CD14-positive monocyte (primary cell): ENCODE data around the gene DUSP3. TPM values are rescaled to one million over a fixed set of nuclear protein-coding genes. Genes with fewer than 3 reads are reported as not detected.

ENCODE experiments used
- DNase-seq, 3 donors: peaks; one replicate each; pipeline ENCODE4 v3.0.0-alpha.2; 2011 to 2022
- H2AFZ ChIP-seq: 2 replicates; pipeline ENCODE4 v1.6.0; 2012; ENCODE audit warnings: mild to moderate bottlenecking, low read depth, low read length, inconsistent platforms; ENCODE audit not compliant: insufficient read depth, poor library complexity, severe bottlenecking
- H3K27ac ChIP-seq, 2 donors: 1 replicate in 1 of 2; 2 replicates in 1 of 2; pipeline ENCODE4 v1.5.1; 2012 to 2013; ENCODE audit warnings: low read length in 2 of 2, control low read depth in 1 of 2, inconsistent platforms in 1 of 2, low read depth in 1 of 2, mild to moderate bottlenecking in 1 of 2
- H3K27me3 ChIP-seq, 2 donors: one replicate each; pipeline versions ENCODE4 v1.6.0 to v1.6.1; 2011 to 2013; ENCODE audit warnings: low read length in 2 of 2; ENCODE audit not compliant: control insufficient read depth in 2 of 2, insufficient read depth in 2 of 2
- H3K36me3 ChIP-seq, 2 donors: replicated peaks in 1 of 2; 1 replicate in 1 of 2; 2 replicates in 1 of 2; pipeline versions ENCODE4 v1.5.1 to v1.6.1; 2012 to 2013; ENCODE audit warnings: low read length in 2 of 2, control low read depth in 1 of 2, inconsistent platforms in 1 of 2, mild to moderate bottlenecking in 1 of 2; ENCODE audit not compliant: insufficient read depth in 2 of 2, control insufficient read depth in 1 of 2
- H3K4me1 ChIP-seq, 2 donors: 1 replicate in 1 of 2; 2 replicates in 1 of 2; pipeline versions ENCODE4 v1.5.1 to v1.6.1; 2012 to 2013; ENCODE audit warnings: low read length in 2 of 2, control low read depth in 1 of 2, inconsistent platforms in 1 of 2, mild to moderate bottlenecking in 1 of 2, moderate library complexity in 1 of 2; ENCODE audit not compliant: insufficient read depth in 2 of 2, control insufficient read depth in 1 of 2
- H3K4me2 ChIP-seq: replicated peaks from 2 replicates; pipeline ENCODE3; 2012; ENCODE audit warnings: low read length, moderate library complexity, mild to moderate bottlenecking; ENCODE audit not compliant: poor library complexity, severe bottlenecking; ENCODE audit errors: extremely low read depth
- H3K4me3 ChIP-seq, 3 experiments: fragments of 200-600 bp in 1 of 3; sonication (generic) in 1 of 3; replicated peaks in 1 of 3; 1 replicate in 2 of 3; 2 replicates in 1 of 3; pipeline ENCODE4 v1.5.1; 2011 to 2013; ENCODE audit warnings: low read length in 3 of 3, mild to moderate bottlenecking in 3 of 3, control low read depth in 2 of 3, low read depth in 2 of 3, inconsistent platforms in 1 of 3, moderate library complexity in 1 of 3
- H3K79me2 ChIP-seq: 2 replicates; pipeline ENCODE4 v1.6.0; 2012; ENCODE audit warnings: mild to moderate bottlenecking, control low read depth, inconsistent platforms, low read length, moderate library complexity; ENCODE audit not compliant: insufficient read depth
- H3K9ac ChIP-seq: 2 replicates; pipeline ENCODE4 v1.6.0; 2017; ENCODE audit warnings: low read length, mild to moderate bottlenecking; ENCODE audit not compliant: insufficient read depth, poor library complexity, severe bottlenecking
- H3K9me3 ChIP-seq, 2 donors: replicated peaks in 1 of 2; 1 replicate in 1 of 2; 2 replicates in 1 of 2; pipeline versions ENCODE4 v1.5.1 to v1.6.1; 2012 to 2013; ENCODE audit warnings: low read length in 2 of 2, control low read depth in 1 of 2; ENCODE audit not compliant: control insufficient read depth in 1 of 2, insufficient read depth in 1 of 2
- H4K20me1 ChIP-seq: 2 replicates; pipeline ENCODE4 v1.6.0; 2012; ENCODE audit warnings: mild to moderate bottlenecking, low read length, control low read depth, moderate library complexity; ENCODE audit not compliant: insufficient read depth
- H3K27ac Mint-ChIP-seq, 7 donors: one replicate each; pipeline ENCODE4 v1.8.0; 2020; ENCODE audit warnings: mild to moderate bottlenecking in 7 of 7, mixed read lengths in 7 of 7, moderate library complexity in 6 of 7, inconsistent platforms in 2 of 7
- H3K27me3 Mint-ChIP-seq, 3 donors: one replicate each; pipeline ENCODE4 v1.8.0; 2021 to 2022; ENCODE audit warnings: low read depth in 3 of 3, mild to moderate bottlenecking in 3 of 3, mixed read lengths in 3 of 3, moderate library complexity in 3 of 3, inconsistent platforms in 1 of 3
- H3K36me3 Mint-ChIP-seq, 2 donors: one replicate each; pipeline ENCODE4 v1.8.0; 2020; ENCODE audit warnings: mixed read lengths in 2 of 2, inconsistent platforms in 1 of 2, mild to moderate bottlenecking in 1 of 2
- H3K4me1 Mint-ChIP-seq: one replicate; pipeline ENCODE4 v1.8.0; 2020; ENCODE audit warnings: mild to moderate bottlenecking, mixed read lengths
- H3K4me3 Mint-ChIP-seq, 2 donors: one replicate each; pipeline ENCODE4 v1.8.0; 2020; ENCODE audit warnings: mild to moderate bottlenecking in 2 of 2, mixed read lengths in 2 of 2, moderate library complexity in 1 of 2
- H3K9me3 Mint-ChIP-seq, 7 donors: one replicate each; pipeline ENCODE4 v1.8.0; 2020 to 2022; ENCODE audit warnings: mixed read lengths in 7 of 7, mild to moderate bottlenecking in 6 of 7, moderate library complexity in 6 of 7, inconsistent platforms in 2 of 7
- CTCF ChIP-seq: fragments of 200-600 bp; IDR thresholded peaks from one replicate; pipeline ENCODE4 v1.8.0; 2022; ENCODE audit warnings: antibody characterized with exemption, mild to moderate bottlenecking
- WGBS: methylation state at CpG from one replicate; pipeline ENCODE4 v1.1.5; 2013; ENCODE audit warnings: missing lambda C conversion rate; ENCODE audit not compliant: insufficient coverage; 5-methylcytosine and 5-hydroxymethylcytosine counted together
- intact Hi-C, 2 donors: fragments of 100-400 bp; cut with micrococcal nuclease; formaldehyde crosslinking; loops; one replicate each; pipeline versions ENCODE4 v1.15.0 to v1.15.1; 2023
- polyA plus RNA-seq, 3 donors: library from polyadenylated mRNA; depleted of rRNA in 1 of 3; unstranded in 2 of 3; stranded (reverse) in 1 of 3; fragments of 300-500 nt in 2 of 3; fragments of >200 nt in 1 of 3; fragmentation: Illumina TruSeq in 2 of 3; gene quantifications; 1 replicate in 2 of 3; 2 replicates in 1 of 3; pipeline ENCODE4 v1.2.3, GENCODE V29; 2012 to 2021

Gene DUSP3
- polyA plus RNA-seq, 3 donors = 36.7 to 78.5 (median 58.9) TPM

GRCh38 chr17:43767713-43768059 is 11.1 kb downstream of the DUSP3 start:
- peak overlapping the region in 1 of 3 experiments; percentile 27 for H3K4me3 ChIP-seq
- intact Hi-C loops = loop anchor here in 1 of 2 donors (5.0 kb wide), 1 partner anchor 185 kb away; no protein-coding TSS in a partner anchor
- Mint-ChIP-seq H3K4me3 (no peak overlapping the region), H3K27ac (peak overlapping the region; percentile 83 to 93 (median 89)), H3K9me3 (no peaks in the 10 kb centered on the region), H3K4me1 (peaks cover 78% of the 10 kb centered on the region), H3K36me3 (peaks cover 36 to 52% of the 10 kb centered on the region in 2 donors), H3K27me3 (no peaks in the 10 kb centered on the region)
- H3K79me2 ChIP-seq = peaks cover 15% of the 10 kb centered on the region
- H3K27me3 ChIP-seq = no peaks in the 10 kb centered on the region
- no peak for DNase-seq
- H4K20me1 ChIP-seq = peaks cover 20% of the 10 kb centered on the region
- peaks cover 21 to 30% of the 10 kb centered on the region in 2 donors for H3K36me3 ChIP-seq
- no peak overlapping the region for H3K9ac ChIP-seq
- H3K9me3 ChIP-seq = no peaks in the 10 kb centered on the region
- peak overlapping the region; percentile 32 to 62 for H3K27ac ChIP-seq
- TF ChIP-seq CTCF = no peak
- no peak overlapping the region for H2AFZ ChIP-seq
- H3K4me2 ChIP-seq = peak overlapping the region; percentile 14
- WGBS = 57% methylated on average over 1 of the region's 5 CpGs
- peaks cover 68 to 69% of the 10 kb centered on the region in 2 donors for H3K4me1 ChIP-seq

GRCh38 chr17:43767053-43767712 is 11.6 kb downstream of the DUSP3 start:
- H3K4me3 ChIP-seq = peak overlapping the region in 1 of 3 experiments; percentile 27
- H3K4me2 ChIP-seq = peak overlapping the region; percentile 14
- 83% methylated on average over 4 of the region's 6 CpGs for WGBS
- no peak overlapping the region for H3K4me3 Mint-ChIP-seq
- H3K9me3 ChIP-seq = no peaks in the 10 kb centered on the region
- peaks cover 10% of the 10 kb centered on the region for H3K79me2 ChIP-seq
- H3K36me3 Mint-ChIP-seq = peaks cover 31 to 47% of the 10 kb centered on the region in 2 donors
- H3K27ac ChIP-seq = peak overlapping the region; percentile 32 to 62
- peaks cover 17 to 25% of the 10 kb centered on the region in 2 donors for H3K36me3 ChIP-seq
- peaks cover 63 to 64% of the 10 kb centered on the region in 2 donors for H3K4me1 ChIP-seq
- peaks cover 73% of the 10 kb centered on the region for H3K4me1 Mint-ChIP-seq
- no peaks in the 10 kb centered on the region for H3K27me3 Mint-ChIP-seq
- peak overlapping the region; percentile 8 to 90 (median 88) for H3K27ac Mint-ChIP-seq
- H3K9me3 Mint-ChIP-seq = no peaks in the 10 kb centered on the region
- H3K27me3 ChIP-seq = no peaks in the 10 kb centered on the region
- peaks cover 20% of the 10 kb centered on the region for H4K20me1 ChIP-seq
- intact Hi-C loops = loop anchor here in 1 of 2 donors (5.0 kb wide), 1 partner anchor 185 kb away; no protein-coding TSS in a partner anchor
- no peak for DNase-seq
- H2AFZ ChIP-seq = no peak overlapping the region
- H3K9ac ChIP-seq = no peak overlapping the region
- TF ChIP-seq CTCF = no peak
